GM10266 (cell line): Measurements from ENCODE around the gene GFOD1.

Source experiments
- DNase-seq: peaks from one replicate; pipeline ENCODE4 v3.0.0; 2012; ENCODE audit errors: extremely low spot score
- TF ChIP-seq, protein P1 (sequence below): IDR thresholded peaks from 2 replicates; pipeline ENCODE4 v1.5.1; 2012; ENCODE audit warnings: mild to moderate bottlenecking, low read depth; ENCODE audit not compliant: control insufficient read depth, insufficient read depth; ENCODE audit errors: missing control alignments

Gene GFOD1

DNA sequence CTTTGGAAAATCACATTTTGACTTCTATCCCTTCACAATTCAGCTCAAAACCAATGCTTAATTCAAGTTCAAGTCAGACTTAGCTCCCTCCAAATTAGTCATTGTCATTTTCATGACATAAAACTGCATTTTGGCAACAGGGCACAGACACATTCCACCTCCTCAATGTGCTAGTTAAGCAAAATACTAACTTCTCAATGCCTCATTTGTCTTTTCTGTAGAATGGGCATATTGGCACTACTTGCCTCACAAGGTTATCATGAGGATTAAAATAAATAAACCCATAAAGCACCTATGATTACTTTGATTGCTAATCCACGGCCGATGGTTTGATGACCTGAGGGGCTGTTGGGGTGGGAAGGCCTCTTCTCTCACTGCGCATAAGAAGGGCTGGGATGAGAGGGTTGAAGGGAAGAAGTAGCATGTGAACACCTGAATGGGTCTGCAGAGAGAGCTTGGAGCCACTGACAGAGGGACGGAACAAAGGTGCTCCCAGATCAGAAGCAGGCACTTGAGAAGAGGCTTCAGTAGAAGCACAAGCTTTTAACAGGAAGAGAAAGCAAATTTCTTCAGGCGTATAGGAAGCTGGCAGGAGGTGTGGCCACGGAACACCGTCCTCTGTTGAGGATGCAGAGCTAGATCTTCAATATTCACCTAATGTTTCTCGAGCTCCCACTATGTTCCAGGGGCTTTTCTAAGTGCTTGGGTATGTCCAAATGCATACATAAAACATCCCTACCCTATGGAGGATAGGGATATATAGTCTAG is 147.4 kb downstream of the GFOD1 start:
- TF ChIP-seq, protein P1, sequence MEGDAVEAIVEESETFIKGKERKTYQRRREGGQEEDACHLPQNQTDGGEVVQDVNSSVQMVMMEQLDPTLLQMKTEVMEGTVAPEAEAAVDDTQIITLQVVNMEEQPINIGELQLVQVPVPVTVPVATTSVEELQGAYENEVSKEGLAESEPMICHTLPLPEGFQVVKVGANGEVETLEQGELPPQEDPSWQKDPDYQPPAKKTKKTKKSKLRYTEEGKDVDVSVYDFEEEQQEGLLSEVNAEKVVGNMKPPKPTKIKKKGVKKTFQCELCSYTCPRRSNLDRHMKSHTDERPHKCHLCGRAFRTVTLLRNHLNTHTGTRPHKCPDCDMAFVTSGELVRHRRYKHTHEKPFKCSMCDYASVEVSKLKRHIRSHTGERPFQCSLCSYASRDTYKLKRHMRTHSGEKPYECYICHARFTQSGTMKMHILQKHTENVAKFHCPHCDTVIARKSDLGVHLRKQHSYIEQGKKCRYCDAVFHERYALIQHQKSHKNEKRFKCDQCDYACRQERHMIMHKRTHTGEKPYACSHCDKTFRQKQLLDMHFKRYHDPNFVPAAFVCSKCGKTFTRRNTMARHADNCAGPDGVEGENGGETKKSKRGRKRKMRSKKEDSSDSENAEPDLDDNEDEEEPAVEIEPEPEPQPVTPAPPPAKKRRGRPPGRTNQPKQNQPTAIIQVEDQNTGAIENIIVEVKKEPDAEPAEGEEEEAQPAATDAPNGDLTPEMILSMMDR: no peak

DNA sequence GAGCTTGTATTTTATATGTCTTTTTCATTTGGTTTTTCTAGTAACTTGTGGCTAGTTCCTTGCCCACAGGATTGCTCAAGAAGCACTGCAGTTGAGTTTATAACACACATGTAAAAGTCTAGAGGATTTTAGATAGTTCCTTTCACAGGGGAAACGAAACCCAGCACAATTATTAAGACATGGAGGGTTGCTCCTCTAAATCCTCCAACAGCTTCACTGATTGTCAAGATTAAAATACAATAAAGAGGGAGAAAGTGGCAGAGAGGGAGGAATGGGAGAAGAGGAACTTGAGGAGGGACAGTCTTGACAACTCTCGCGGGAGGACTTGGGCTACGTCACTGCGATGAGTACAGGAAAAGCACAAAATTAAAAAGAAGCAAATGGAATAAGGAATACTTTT is 149.4 kb downstream of the GFOD1 start:
- DNase-seq: no peak
- TF ChIP-seq, protein P1: no peak

More for the DNA sequence above, 147.4 kb downstream of the GFOD1 start:
- DNase-seq: no peak

DNA sequence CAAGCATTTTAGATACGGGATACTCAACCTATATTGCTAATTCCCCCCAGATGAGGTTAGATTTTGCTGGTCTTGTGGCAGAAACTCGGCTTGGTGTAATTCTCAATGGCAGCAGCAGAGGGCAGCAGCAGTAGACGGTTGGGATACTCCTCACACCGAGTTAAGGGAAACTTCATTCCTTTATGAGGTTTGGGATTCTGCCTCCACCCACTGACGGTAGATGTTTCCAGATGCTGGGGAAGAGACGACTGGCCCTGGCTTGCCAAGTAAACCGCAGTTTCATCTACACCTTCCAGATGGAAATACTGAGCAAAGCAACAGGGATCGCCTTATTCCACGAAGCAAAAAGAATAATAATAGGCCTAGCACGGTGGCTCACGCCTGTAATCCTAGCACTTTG is 150.8 kb downstream of the GFOD1 start:
- peak; percentile 62 for DNase-seq
- TF ChIP-seq, protein P1: peak; percentile 93

DNA sequence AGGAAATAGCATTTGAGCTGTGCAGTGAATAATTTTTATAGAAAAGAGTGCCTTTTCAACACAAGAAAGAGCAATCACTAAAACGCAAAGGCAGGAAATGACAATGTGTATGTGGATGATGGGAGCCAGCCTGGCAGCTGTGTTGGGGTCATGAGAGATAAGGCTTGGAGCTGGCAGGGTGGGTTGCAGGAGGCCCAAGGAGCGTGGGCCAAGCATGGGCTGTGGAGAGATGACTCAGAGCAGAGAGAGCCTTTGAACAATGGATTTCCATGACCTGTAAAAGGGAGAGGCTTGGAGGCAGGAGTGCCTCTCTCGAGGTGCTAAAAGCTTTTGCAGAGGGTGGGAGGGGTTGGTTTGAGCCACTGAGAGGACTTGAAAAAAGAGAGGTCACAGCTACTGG is 152.4 kb downstream of the GFOD1 start:
- TF ChIP-seq, protein P1: no peak
- no peak for DNase-seq

DNA sequence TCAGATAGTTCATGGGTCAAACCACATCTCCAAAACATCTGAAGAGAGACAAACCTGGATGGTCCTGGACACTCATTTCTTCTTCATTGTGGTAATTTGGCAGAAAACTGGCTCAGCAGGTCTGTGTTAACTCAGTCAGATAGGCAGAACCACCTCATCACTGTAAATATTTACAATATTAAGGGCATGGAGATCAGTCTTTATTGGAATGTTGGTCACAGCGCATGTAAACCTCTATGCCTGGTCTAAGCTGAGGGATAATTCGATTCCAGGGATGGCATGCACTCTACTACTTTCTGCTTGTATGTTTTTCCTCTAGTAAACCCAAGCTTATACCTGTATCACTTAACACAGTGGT is 155.1 kb downstream of the GFOD1 start:
- no peak for DNase-seq
- TF ChIP-seq, protein P1: no peak

DNA sequence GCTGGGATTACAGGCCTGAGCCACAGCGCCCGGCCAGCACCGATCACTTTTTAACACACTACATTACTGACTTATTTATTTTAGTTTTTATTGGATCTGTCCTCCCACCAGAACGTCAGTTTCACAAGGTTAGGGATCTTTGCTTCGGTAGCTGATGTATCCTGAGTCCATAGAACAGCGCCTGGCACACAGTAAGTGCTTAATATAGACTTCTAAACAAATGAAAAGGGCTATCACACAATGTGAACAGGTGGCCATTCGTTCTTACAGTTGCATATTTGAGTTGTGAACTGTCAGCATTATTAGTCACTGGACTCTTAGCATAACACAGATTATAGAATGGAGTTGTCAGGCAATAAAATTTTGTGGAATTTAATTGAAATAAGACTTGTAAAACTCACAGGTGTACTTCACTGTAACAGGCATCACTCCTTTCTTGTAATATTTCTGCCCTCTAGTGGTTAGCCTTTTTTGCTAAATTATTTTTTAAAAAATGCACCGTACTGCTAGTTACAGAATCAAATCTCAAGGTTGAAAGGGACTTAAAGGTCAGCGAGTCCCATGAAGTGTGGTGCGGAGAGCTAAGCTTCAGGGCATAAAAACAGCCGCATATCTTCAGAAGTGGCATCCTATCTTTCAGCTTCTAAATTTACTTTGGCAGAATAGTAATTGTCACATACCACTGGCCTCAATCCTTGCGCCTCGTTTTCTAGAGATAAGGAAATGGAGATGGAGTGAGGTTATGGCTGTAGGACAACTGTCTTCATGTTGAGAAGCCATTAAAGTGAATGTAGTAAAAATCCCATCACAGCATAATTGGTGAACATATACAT is 155.7 kb downstream of the GFOD1 start:
- TF ChIP-seq, protein P1: peak; percentile 40
- DNase-seq: peak; percentile 29

DNA sequence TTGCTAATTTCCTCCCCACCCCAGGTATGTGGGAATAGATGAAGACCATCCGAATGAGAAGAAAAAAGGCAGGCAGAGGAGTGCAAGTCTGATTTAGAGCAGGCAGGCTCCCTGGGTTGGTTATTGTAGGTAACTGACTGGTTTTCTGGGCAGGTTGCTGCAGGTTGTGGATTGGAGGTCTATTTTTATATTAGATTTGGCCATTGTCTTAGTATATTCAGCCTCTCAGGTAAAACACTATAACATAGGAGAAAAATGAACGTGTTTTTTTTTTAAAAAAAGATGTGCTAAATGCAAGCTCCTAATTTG is 158.6 kb downstream of the GFOD1 start:
- TF ChIP-seq, protein P1: no peak

More for the DNA sequence above, 158.6 kb downstream of the GFOD1 start:
- peak; percentile 25 for DNase-seq
